Activated CD8-positive, alpha-beta T cell treated with anti-CD3 and anti-CD28 coated beads for 36 hours (primary cell): ENCODE data around the gene RAB3GAP1. TPM values are rescaled to one million over a fixed set of nuclear protein-coding genes. Genes with fewer than 3 reads are reported as not detected.
"Not testable (repeated sequence)": the region's sequence is repeated elsewhere in the genome, so short reads cannot be mapped to it uniquely, and the experiment has no call there.

Source experiments
- ATAC-seq: fragments of 200-7000 bp; cut with Tn5 transposase; one replicate; pipeline ENCODE4 v1.10.0; 2021; ENCODE audit warnings: mild to moderate bottlenecking, moderate library complexity
- CTCF ChIA-PET: fragments of 350-600 bp; sonication (Branson Sonifier 250); formaldehyde crosslinking; loops from one replicate; lab custom pipeline; 2021; ENCODE audit warnings: antibody characterized with exemption; lab: Charles Lee
- POLR2A ChIA-PET: fragments of 350-600 bp; sonication (Branson Sonifier 250); formaldehyde crosslinking; loops from one replicate; lab custom pipeline; 2021; ENCODE audit warnings: antibody characterized with exemption; lab: Charles Lee
- DNase-seq: peaks from one replicate; pipeline ENCODE4 v3.0.0-alpha.2; 2020
- H3K27ac Mint-ChIP-seq: one replicate; pipeline ENCODE4 v1.8.0; 2021; ENCODE audit warnings: mild to moderate bottlenecking, mixed read lengths
- H3K27me3 Mint-ChIP-seq: one replicate; pipeline ENCODE4 v1.8.0; 2021; ENCODE audit warnings: mixed read lengths
- H3K36me3 Mint-ChIP-seq: one replicate; pipeline ENCODE4 v1.8.0; 2021; ENCODE audit warnings: low read depth, mixed read lengths
- H3K4me1 Mint-ChIP-seq: one replicate; pipeline ENCODE4 v1.8.0; 2021; ENCODE audit warnings: low read depth, mixed read lengths
- H3K4me3 Mint-ChIP-seq: one replicate; pipeline ENCODE4 v1.8.0; 2021; ENCODE audit warnings: mild to moderate bottlenecking, moderate library complexity, mixed read lengths
- H3K9me3 Mint-ChIP-seq: one replicate; pipeline ENCODE4 v1.8.0; 2021; ENCODE audit warnings: mixed read lengths
- intact Hi-C: fragments of 100-400 bp; cut with micrococcal nuclease; formaldehyde crosslinking; loops from one replicate; pipeline ENCODE4 v1.10.0; 2022
- total RNA-seq, 2 experiments: library from RNA; stranded (reverse); gene quantifications; one replicate each; pipeline ENCODE4 v1.2.3, GENCODE V29; 2021
- TF ChIP-seq, protein P1 (sequence below): fragments of 200-600 bp; IDR thresholded peaks from one replicate; pipeline ENCODE4 v1.8.0; 2022; ENCODE audit warnings: antibody characterized with exemption, mild to moderate bottlenecking

RAB3GAP1 gene
- total RNA-seq, 2 experiments from 2014 or later = 24.7 to 25.6 TPM

DNA sequence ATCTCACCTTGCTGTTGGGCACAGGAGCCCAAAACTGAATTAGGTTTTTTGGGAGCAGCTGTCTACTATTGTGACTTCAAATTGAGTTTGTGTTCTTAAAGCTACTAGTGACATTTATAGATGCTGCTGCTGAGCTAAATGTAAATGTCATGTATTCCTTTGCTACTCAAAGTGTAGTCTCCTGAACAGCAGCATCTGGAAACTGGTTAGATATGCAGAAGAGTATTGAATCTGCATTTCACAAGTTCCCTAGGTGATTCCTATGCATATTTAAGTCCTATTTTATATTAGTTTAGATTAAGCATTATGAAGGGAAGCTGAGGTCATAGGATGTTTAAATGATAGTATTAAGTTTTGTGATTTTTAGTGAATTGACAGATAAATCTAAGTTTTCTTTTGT is 67.5 kb downstream of the RAB3GAP1 start:
- H3K27me3 Mint-ChIP-seq = no peaks in the 10 kb centered on the region
- H3K4me1 Mint-ChIP-seq = no peaks in the 10 kb centered on the region
- CTCF ChIA-PET = interaction anchor here (0.9 kb wide), 1 partner anchor 590 kb away, joined by 3 read pairs; no protein-coding TSS in a partner anchor
- intact Hi-C loops = no loop called here
- no peak overlapping the region for H3K4me3 Mint-ChIP-seq
- TF ChIP-seq, protein P1, sequence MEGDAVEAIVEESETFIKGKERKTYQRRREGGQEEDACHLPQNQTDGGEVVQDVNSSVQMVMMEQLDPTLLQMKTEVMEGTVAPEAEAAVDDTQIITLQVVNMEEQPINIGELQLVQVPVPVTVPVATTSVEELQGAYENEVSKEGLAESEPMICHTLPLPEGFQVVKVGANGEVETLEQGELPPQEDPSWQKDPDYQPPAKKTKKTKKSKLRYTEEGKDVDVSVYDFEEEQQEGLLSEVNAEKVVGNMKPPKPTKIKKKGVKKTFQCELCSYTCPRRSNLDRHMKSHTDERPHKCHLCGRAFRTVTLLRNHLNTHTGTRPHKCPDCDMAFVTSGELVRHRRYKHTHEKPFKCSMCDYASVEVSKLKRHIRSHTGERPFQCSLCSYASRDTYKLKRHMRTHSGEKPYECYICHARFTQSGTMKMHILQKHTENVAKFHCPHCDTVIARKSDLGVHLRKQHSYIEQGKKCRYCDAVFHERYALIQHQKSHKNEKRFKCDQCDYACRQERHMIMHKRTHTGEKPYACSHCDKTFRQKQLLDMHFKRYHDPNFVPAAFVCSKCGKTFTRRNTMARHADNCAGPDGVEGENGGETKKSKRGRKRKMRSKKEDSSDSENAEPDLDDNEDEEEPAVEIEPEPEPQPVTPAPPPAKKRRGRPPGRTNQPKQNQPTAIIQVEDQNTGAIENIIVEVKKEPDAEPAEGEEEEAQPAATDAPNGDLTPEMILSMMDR = no peak
- no peaks in the 10 kb centered on the region for H3K9me3 Mint-ChIP-seq
- H3K27ac Mint-ChIP-seq = no peak overlapping the region
- POLR2A ChIA-PET = no interaction called here
- DNase-seq = no peak
- peaks cover 8% of the 10 kb centered on the region for H3K36me3 Mint-ChIP-seq
- no peak for ATAC-seq

DNA sequence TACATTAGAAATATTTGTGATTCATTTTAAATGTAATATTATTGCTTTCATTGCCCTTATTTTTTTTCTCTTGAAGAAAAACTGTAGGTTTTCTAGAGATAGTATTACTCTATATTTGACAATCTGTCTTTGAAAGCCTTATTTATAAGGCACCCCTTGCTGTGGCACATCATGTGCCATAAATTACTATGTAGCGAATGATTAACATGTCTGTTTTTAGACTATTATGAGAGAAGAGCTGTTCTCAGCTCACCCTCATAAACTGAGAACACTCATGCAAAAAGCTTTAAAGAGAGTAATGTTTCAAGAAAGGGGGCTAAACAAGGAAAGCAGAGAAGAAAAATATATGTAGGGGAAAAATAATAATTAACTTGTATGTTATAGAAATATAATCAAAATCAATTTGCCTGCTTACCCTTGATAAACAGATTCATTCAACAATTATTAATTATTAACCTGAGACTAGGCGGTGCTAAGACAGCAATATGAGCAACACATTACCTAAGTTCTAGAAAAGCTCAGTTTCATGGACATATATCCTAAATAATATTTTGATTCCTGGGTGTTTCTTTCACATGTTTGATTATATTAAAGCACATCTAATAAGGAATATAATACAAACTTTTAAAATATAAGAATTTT is 69.0 kb downstream of the RAB3GAP1 start:
- no peak overlapping the region for H3K4me3 Mint-ChIP-seq
- DNase-seq (no peak), ATAC-seq (no peak)
- CTCF ChIA-PET = no interaction called here
- no peaks in the 10 kb centered on the region for H3K9me3 Mint-ChIP-seq
- peaks cover 12% of the 10 kb centered on the region for H3K36me3 Mint-ChIP-seq
- intact Hi-C loops = no loop called here
- POLR2A ChIA-PET = no interaction called here
- no peaks in the 10 kb centered on the region for H3K27me3 Mint-ChIP-seq
- H3K27ac Mint-ChIP-seq = no peak overlapping the region
- TF ChIP-seq, protein P1 = no peak
- H3K4me1 Mint-ChIP-seq = peaks cover 6% of the 10 kb centered on the region

DNA sequence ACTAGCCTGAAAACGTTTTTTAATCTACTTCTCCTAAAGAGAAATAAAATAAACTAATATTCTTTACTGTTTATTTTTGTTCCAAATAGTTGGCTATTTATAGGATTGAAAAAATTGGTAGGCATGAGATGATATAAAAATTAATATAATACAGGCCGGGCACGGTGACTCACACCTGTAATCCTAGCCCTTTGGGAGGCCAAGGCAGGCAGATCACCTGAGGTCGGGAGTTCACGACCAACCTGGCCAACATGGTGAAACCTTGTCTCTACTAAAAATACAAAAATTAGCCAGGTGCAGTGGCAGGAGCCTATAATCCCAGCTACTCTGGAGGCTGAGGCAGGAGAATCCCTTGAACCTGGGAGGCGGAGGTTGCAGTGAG is 69.6 kb downstream of the RAB3GAP1 start:
- H3K27ac Mint-ChIP-seq, H3K4me3 Mint-ChIP-seq, H3K9me3 Mint-ChIP-seq, CTCF ChIA-PET, POLR2A ChIA-PET, DNase-seq, H3K4me1 Mint-ChIP-seq, H3K27me3 Mint-ChIP-seq, ATAC-seq, intact Hi-C loops: not testable (repeated sequence)
- peaks cover 16% of the 10 kb centered on the region for H3K36me3 Mint-ChIP-seq

DNA sequence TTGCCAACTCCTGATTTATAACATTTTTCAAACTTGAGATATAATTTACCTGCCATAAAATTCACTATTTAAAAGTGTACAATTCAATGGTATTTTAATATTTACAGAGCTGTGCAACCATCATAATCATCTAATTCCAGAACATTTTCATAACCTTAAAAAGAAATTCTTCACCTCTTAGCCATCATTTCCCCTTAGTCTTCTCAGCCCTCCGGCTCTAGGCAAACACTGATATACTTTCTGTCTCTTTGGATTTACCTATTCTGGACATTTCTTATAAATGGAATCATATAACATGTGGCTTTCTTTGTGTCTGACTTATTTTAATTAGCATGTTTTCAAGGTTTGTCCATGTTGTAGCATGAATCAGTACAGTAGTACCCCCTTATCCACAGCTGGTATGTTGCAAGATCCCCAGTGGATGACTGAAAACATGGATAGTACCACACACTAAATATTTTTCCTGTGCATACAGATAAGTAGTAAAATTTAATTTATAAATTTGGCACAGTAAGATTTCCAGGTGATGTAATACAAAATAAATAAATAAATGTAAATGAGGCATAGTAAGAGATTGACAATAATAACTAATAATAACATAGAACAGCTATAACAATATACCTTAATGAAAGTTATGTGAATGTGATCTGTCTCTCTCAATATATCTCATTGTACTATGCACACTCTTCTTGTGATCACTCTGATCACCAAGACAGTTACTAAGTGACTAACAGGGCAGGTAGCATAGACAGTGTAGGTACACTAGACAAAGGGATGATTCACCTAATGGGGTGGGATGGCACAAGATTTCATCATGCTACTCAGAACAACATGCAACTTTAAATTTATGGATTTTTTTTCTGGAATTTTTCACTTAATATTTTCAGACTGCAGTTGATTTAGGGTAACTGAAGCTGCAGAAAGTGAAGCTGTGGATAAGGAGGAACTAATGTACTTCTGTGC is 73.1 kb downstream of the RAB3GAP1 start:
- no peaks in the 10 kb centered on the region for H3K27me3 Mint-ChIP-seq
- CTCF ChIA-PET = interaction anchor here (1.5 kb wide), 1 partner anchor 584 kb away, joined by 4 read pairs; no protein-coding TSS in a partner anchor
- intact Hi-C loops = no loop called here
- POLR2A ChIA-PET = no interaction called here
- no peak overlapping the region for H3K4me3 Mint-ChIP-seq
- DNase-seq = no peak
- peaks cover 23% of the 10 kb centered on the region for H3K36me3 Mint-ChIP-seq
- peak overlapping the region; percentile 76 for H3K27ac Mint-ChIP-seq
- no peaks in the 10 kb centered on the region for H3K9me3 Mint-ChIP-seq
- peaks cover 6% of the 10 kb centered on the region for H3K4me1 Mint-ChIP-seq
- ATAC-seq = peak; percentile 79
- TF ChIP-seq, protein P1 = no peak

DNA sequence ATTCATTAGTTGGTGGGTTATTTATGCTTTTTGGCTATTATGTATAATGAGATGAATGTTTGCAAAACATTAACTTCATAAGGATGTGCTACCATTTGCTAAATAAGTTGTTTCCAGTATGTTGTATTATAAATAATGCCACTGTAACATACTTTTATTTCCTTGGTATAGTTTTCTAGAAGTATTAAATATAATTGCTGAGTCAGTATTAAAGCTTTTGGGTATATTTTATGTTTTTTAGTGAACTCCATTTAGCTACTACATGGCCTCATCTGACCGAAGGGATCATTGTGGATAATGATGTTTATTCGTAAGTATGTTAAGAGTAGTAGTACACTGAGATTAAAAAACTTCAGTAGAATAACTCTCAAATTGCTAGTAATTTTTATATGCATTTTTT is 73.8 kb downstream of the RAB3GAP1 start:
- no peaks in the 10 kb centered on the region for H3K27me3 Mint-ChIP-seq
- ATAC-seq (no peak), DNase-seq (no peak)
- CTCF ChIA-PET = interaction anchor here (1.2 kb wide), 1 partner anchor 122 kb away, joined by 3 read pairs; no protein-coding TSS in a partner anchor
- H3K9me3 Mint-ChIP-seq = no peaks in the 10 kb centered on the region
- TF ChIP-seq, protein P1 = no peak
- peaks cover 6% of the 10 kb centered on the region for H3K4me1 Mint-ChIP-seq
- peaks cover 27% of the 10 kb centered on the region for H3K36me3 Mint-ChIP-seq
- H3K27ac Mint-ChIP-seq = no peak overlapping the region
- H3K4me3 Mint-ChIP-seq = no peak overlapping the region
- intact Hi-C loops = no loop called here
- POLR2A ChIA-PET = no interaction called here
